ENCODE measurements around the gene SERPINA12. TPM values are rescaled to one million over a fixed set of nuclear protein-coding genes. Genes with fewer than 3 reads are reported as not detected.

Gene SERPINA12
- total RNA-seq, 1 experiment from 2014 or later: not detected

DNA sequence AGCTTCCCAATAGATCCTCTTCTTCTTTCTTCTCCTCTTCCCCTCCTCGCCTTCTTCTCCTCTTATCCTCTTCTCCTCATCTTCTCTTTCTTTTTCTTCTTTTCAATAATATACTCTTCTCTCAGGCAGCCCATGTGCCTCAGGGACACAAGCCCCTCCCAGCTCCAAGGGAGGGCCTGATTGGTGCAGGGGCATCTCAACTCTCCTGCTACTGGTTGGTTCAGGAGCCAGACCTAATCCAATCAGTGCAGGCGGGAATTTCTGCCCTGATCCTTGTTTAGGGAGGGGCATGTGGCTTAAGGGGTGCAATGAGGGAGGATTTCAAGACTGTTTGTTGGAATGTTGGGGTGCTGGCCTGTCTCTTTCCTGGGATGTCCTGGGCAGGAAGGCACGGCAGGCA is 9.0 kb downstream of the SERPINA12 start:
- Mint-ChIP-seq H3K4me3 (no peak overlapping the region), H3K27me3 (ENCODE audit: low read depth) (peaks cover 4% of the 10 kb centered on the region), H3K4me1 (no peaks in the 10 kb centered on the region), H3K9me3 (peaks cover 6% of the 10 kb centered on the region; the same call in 1 of the 2 replicates), H3K36me3 (no peaks in the 10 kb centered on the region), H3K27ac (no peak overlapping the region)
- DNase-seq (ENCODE audit: low spot score) (no peak), ATAC-seq (peak; percentile 67)
- ChIA-PET CTCF (interaction anchor here (1.2 to 7.6 kb wide), 2 partner anchors 14 to 15 kb away, joined by 3 to 40 read pairs; no protein-coding TSS in a partner anchor), POLR2A (no interaction called here)
- no peak for TF ChIP-seq ERG (CRISPR knock-in tag; IDR thresholded peaks at IDR 0.05)
- TF ChIP-seq NFYB (CRISPR knock-in tag; conservative IDR thresholded peaks at IDR 0.05; ENCODE audit: low read depth): peak; percentile 35; the same call in 1 of the 2 replicates

- H3K36me3 Mint-ChIP-seq: no peaks in the 10 kb centered on the region
- no peaks in the 10 kb centered on the region for H3K4me1 Mint-ChIP-seq
- DNase-seq (ENCODE audit: low spot score): no peak
- peaks cover 6% of the 10 kb centered on the region; the same call in 1 of the 2 replicates for H3K9me3 Mint-ChIP-seq
- CTCF ChIA-PET: interaction anchor here (1.2 to 7.6 kb wide), 2 partner anchors 13 to 15 kb away, joined by 3 to 40 read pairs; no protein-coding TSS in a partner anchor
- H3K4me3 Mint-ChIP-seq: no peak overlapping the region
- TF ChIP-seq JAZF1 (CRISPR knock-in tag; IDR thresholded peaks at IDR 0.05) (no peak), FOXK1 (CRISPR knock-in tag; IDR thresholded peaks at IDR 0.05) (no peak), TEAD1 (CRISPR knock-in tag; IDR thresholded peaks at IDR 0.05) (no peak), TEAD4 (CRISPR knock-in tag; IDR thresholded peaks at IDR 0.05) (no peak), RORB (CRISPR knock-in tag; IDR thresholded peaks at IDR 0.05) (no peak), FOXP1 (CRISPR knock-in tag; IDR thresholded peaks at IDR 0.05; ENCODE audit: borderline replicate concordance) (no peak), ZBTB21 (CRISPR knock-in tag; IDR thresholded peaks at IDR 0.05; ENCODE audit: borderline replicate concordance) (no peak), ZNF396 (CRISPR knock-in tag; IDR thresholded peaks at IDR 0.05; ENCODE audit: borderline replicate concordance) (no peak), JUN (CRISPR knock-in tag; IDR thresholded peaks at IDR 0.05) (no peak), SMAD4 (CRISPR knock-in tag; IDR thresholded peaks at IDR 0.05) (no peak)
- TF ChIP-seq, protein P1, sequence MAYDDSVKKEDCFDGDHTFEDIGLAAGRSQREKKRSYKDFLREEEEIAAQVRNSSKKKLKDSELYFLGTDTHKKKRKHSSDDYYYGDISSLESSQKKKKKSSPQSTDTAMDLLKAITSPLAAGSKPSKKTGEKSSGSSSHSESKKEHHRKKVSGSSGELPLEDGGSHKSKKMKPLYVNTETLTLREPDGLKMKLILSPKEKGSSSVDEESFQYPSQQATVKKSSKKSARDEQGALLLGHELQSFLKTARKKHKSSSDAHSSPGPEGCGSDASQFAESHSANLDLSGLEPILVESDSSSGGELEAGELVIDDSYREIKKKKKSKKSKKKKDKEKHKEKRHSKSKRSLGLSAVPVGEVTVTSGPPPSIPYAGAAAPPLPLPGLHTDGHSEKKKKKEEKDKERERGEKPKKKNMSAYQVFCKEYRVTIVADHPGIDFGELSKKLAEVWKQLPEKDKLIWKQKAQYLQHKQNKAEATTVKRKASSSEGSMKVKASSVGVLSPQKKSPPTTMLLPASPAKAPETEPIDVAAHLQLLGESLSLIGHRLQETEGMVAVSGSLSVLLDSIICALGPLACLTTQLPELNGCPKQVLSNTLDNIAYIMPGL (CRISPR knock-in tag; IDR thresholded peaks at IDR 0.05): no peak
- TF ChIP-seq, protein P2, sequence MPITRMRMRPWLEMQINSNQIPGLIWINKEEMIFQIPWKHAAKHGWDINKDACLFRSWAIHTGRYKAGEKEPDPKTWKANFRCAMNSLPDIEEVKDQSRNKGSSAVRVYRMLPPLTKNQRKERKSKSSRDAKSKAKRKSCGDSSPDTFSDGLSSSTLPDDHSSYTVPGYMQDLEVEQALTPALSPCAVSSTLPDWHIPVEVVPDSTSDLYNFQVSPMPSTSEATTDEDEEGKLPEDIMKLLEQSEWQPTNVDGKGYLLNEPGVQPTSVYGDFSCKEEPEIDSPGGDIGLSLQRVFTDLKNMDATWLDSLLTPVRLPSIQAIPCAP (CRISPR knock-in tag; IDR thresholded peaks at IDR 0.05): no peak
- no peak overlapping the region for H3K27ac Mint-ChIP-seq
- H3K27me3 Mint-ChIP-seq (ENCODE audit: low read depth): peaks cover 4% of the 10 kb centered on the region
- POLR2A ChIA-PET: no interaction called here
- no peak for ATAC-seq
Observed at GRCh38 chr14:94499673-94500072, 9.6 kb downstream of the SERPINA12 start.

DNA sequence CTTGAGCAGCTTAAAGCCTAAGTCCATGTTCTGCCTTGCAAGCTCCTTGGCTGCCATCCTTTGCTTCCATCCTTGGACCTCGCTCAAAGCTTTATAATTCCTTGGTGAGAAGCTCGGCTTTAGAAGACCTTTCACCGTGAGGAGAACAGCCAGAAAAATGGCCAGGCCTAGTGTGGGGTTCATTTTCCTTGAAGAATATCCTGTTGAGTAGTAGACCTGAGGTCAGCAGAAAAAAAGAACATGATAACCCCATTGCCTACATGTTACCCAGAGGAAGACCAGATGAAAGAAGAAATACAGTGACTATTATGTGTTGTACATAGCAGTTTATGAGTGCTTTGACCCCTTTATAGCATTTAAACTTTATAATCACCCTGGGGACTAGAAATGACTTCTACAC is 11.1 kb downstream of the SERPINA12 start:
- Mint-ChIP-seq H3K4me3 (no peak overlapping the region), H3K36me3 (no peaks in the 10 kb centered on the region), H3K27me3 (ENCODE audit: low read depth) (peaks cover 4% of the 10 kb centered on the region), H3K27ac (no peak overlapping the region), H3K4me1 (no peaks in the 10 kb centered on the region), H3K9me3 (peaks cover 6% of the 10 kb centered on the region; the same call in 1 of the 2 replicates)
- DNase-seq (ENCODE audit: low spot score): no peak
- ATAC-seq: no peak
- ChIA-PET CTCF (interaction anchor here (0.9 to 7.6 kb wide), 2 partner anchors 12 to 51 kb away, joined by 3 to 40 read pairs; no protein-coding TSS in a partner anchor), POLR2A (no interaction called here)
- TF ChIP-seq GABPB1 (CRISPR knock-in tag; IDR thresholded peaks at IDR 0.05) (no peak), AR (CRISPR knock-in tag; IDR thresholded peaks at IDR 0.05) (no peak), ZNF317 (CRISPR knock-in tag; IDR thresholded peaks at IDR 0.05; ENCODE audit: borderline replicate concordance, low read depth) (no peak), ZNF219 (CRISPR knock-in tag; IDR thresholded peaks at IDR 0.05; ENCODE audit: borderline replicate concordance) (no peak), FOXJ3 (CRISPR knock-in tag; IDR thresholded peaks at IDR 0.05; ENCODE audit: borderline replicate concordance) (no peak), NFE2L1 (CRISPR knock-in tag; IDR thresholded peaks at IDR 0.05) (no peak)
- TF ChIP-seq, protein P3, sequence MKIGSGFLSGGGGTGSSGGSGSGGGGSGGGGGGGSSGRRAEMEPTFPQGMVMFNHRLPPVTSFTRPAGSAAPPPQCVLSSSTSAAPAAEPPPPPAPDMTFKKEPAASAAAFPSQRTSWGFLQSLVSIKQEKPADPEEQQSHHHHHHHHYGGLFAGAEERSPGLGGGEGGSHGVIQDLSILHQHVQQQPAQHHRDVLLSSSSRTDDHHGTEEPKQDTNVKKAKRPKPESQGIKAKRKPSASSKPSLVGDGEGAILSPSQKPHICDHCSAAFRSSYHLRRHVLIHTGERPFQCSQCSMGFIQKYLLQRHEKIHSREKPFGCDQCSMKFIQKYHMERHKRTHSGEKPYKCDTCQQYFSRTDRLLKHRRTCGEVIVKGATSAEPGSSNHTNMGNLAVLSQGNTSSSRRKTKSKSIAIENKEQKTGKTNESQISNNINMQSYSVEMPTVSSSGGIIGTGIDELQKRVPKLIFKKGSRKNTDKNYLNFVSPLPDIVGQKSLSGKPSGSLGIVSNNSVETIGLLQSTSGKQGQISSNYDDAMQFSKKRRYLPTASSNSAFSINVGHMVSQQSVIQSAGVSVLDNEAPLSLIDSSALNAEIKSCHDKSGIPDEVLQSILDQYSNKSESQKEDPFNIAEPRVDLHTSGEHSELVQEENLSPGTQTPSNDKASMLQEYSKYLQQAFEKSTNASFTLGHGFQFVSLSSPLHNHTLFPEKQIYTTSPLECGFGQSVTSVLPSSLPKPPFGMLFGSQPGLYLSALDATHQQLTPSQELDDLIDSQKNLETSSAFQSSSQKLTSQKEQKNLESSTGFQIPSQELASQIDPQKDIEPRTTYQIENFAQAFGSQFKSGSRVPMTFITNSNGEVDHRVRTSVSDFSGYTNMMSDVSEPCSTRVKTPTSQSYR (CRISPR knock-in tag; IDR thresholded peaks at IDR 0.05): no peak
- TF ChIP-seq, protein P4, sequence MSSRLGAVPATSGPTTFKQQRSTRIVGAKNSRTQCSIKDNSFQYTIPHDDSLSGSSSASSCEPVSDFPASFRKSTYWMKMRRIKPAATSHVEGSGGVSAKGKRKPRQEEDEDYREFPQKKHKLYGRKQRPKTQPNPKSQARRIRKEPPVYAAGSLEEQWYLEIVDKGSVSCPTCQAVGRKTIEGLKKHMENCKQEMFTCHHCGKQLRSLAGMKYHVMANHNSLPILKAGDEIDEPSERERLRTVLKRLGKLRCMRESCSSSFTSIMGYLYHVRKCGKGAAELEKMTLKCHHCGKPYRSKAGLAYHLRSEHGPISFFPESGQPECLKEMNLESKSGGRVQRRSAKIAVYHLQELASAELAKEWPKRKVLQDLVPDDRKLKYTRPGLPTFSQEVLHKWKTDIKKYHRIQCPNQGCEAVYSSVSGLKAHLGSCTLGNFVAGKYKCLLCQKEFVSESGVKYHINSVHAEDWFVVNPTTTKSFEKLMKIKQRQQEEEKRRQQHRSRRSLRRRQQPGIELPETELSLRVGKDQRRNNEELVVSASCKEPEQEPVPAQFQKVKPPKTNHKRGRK (CRISPR knock-in tag; IDR thresholded peaks at IDR 0.05; ENCODE audit: borderline replicate concordance): no peak
